Activated CD8-positive, alpha-beta T cell treated with anti-CD3 and anti-CD28 coated beads for 36 hours (primary cell): ENCODE results near the gene CLEC4M. TPM values are rescaled to one million over a fixed set of nuclear protein-coding genes. Genes with fewer than 3 reads are reported as not detected.

Experiments
- ATAC-seq: fragments of 200-7000 bp; cut with Tn5 transposase; one replicate; pipeline ENCODE4 v1.10.0; 2021; ENCODE audit warnings: mild to moderate bottlenecking, moderate library complexity
- CTCF ChIA-PET: fragments of 350-600 bp; sonication (Branson Sonifier 250); formaldehyde crosslinking; loops from one replicate; lab custom pipeline; 2021; ENCODE audit warnings: antibody characterized with exemption; lab: Charles Lee
- POLR2A ChIA-PET: fragments of 350-600 bp; sonication (Branson Sonifier 250); formaldehyde crosslinking; loops from one replicate; lab custom pipeline; 2021; ENCODE audit warnings: antibody characterized with exemption; lab: Charles Lee
- DNase-seq: peaks from one replicate; pipeline ENCODE4 v3.0.0-alpha.2; 2020
- H3K27ac Mint-ChIP-seq: one replicate; pipeline ENCODE4 v1.8.0; 2021; ENCODE audit warnings: mild to moderate bottlenecking, mixed read lengths
- H3K27me3 Mint-ChIP-seq: one replicate; pipeline ENCODE4 v1.8.0; 2021; ENCODE audit warnings: mixed read lengths
- H3K36me3 Mint-ChIP-seq: one replicate; pipeline ENCODE4 v1.8.0; 2021; ENCODE audit warnings: low read depth, mixed read lengths
- H3K4me1 Mint-ChIP-seq: one replicate; pipeline ENCODE4 v1.8.0; 2021; ENCODE audit warnings: low read depth, mixed read lengths
- H3K4me3 Mint-ChIP-seq: one replicate; pipeline ENCODE4 v1.8.0; 2021; ENCODE audit warnings: mild to moderate bottlenecking, moderate library complexity, mixed read lengths
- H3K9me3 Mint-ChIP-seq: one replicate; pipeline ENCODE4 v1.8.0; 2021; ENCODE audit warnings: mixed read lengths
- CTCF ChIP-seq: fragments of 200-600 bp; IDR thresholded peaks from one replicate; pipeline ENCODE4 v1.8.0; 2022; ENCODE audit warnings: antibody characterized with exemption, mild to moderate bottlenecking
- intact Hi-C: fragments of 100-400 bp; cut with micrococcal nuclease; formaldehyde crosslinking; loops from one replicate; pipeline ENCODE4 v1.10.0; 2022
- total RNA-seq, 2 experiments: library from RNA; stranded (reverse); gene quantifications; one replicate each; pipeline ENCODE4 v1.2.3, GENCODE V29; 2021

CLEC4M gene
- total RNA-seq, 2 experiments from 2014 or later, result not detected

- H3K36me3 Mint-ChIP-seq, result peaks cover 6% of the 10 kb centered on the region
- intact Hi-C loops, result loop anchor here (10.0 kb wide), 1 partner anchor 48 kb away; no protein-coding TSS in a partner anchor
- no peak within 1 kb of the TSS for H3K27ac Mint-ChIP-seq
- H3K4me3 Mint-ChIP-seq, result no peak within 1 kb of the TSS
- ChIA-PET POLR2A (interaction anchor here (0.6 to 0.9 kb wide), 3 partner anchors 8 to 34 kb away, joined by 3 to 4 read pairs (median 3); no protein-coding TSS in a partner anchor), CTCF (interaction anchor here (0.8 to 1.3 kb wide), 4 partner anchors 8 to 67 kb away, joined by 3 to 6 read pairs (median 3); partner anchors contain the start of gene TRAPPC5)
- H3K9me3 Mint-ChIP-seq, result peaks cover 15% of the 10 kb centered on the region
- TF ChIP-seq CTCF, result no peak
- peaks cover 20% of the 10 kb centered on the region for H3K27me3 Mint-ChIP-seq
- H3K4me1 Mint-ChIP-seq, result peaks cover 27% of the 10 kb centered on the region
- no peak for ATAC-seq
- no peak for DNase-seq
Measured at GRCh38 chr19:7746903-7747884, 15.8 kb upstream of the CLEC4M start, which contains the start of gene CD209. Gene CD209 (minus strand): TSS chr19:7747534. CDS start chr19:7747511, 23 bp downstream.

GRCh38 chr19:7748171-7748570 is 14.9 kb upstream of the CLEC4M start:
- POLR2A ChIA-PET, result interaction anchor here (0.6 to 0.9 kb wide), 3 partner anchors 9 to 33 kb away, joined by 3 to 4 read pairs (median 3); no protein-coding TSS in a partner anchor
- H3K4me1 Mint-ChIP-seq, result peaks cover 30% of the 10 kb centered on the region
- TF ChIP-seq CTCF, result no peak
- no peak overlapping the region for H3K4me3 Mint-ChIP-seq
- ATAC-seq (no peak), DNase-seq (no peak)
- H3K27ac Mint-ChIP-seq, result no peak overlapping the region
- CTCF ChIA-PET, result interaction anchor here (0.8 to 1.3 kb wide), 3 partner anchors 9 to 68 kb away, joined by 3 to 6 read pairs (median 3); partner anchors contain the start of gene TRAPPC5
- intact Hi-C loops, result loop anchor here (10.0 kb wide), 1 partner anchor 47 kb away; no protein-coding TSS in a partner anchor
- H3K27me3 Mint-ChIP-seq, result peaks cover 20% of the 10 kb centered on the region
- peaks cover 17% of the 10 kb centered on the region for H3K9me3 Mint-ChIP-seq
- peaks cover 8% of the 10 kb centered on the region for H3K36me3 Mint-ChIP-seq

DNA sequence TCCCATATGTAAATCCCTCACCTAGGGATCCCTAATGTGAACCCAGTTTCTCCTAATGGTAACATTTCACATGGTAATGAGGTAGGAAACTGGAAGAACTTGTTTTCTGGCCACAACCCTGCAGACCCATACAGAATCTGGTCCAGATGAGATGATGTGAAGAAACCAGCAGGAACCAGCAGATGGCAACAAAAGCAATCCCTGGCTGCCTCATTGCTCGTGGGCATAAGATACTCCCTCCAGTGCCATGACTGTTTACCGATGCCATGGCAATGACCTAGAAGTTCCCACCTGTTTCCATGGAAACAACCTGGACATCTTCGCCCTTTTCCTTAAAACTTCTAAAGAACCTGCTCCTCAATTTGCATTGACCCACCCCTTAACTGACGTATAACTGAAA is 14.3 kb upstream of the CLEC4M start:
- POLR2A ChIA-PET, result no interaction called here
- intact Hi-C loops, result loop anchor here (10.0 kb wide), 1 partner anchor 46 kb away; no protein-coding TSS in a partner anchor
- Mint-ChIP-seq H3K27ac (no peak overlapping the region), H3K4me3 (no peak overlapping the region), H3K9me3 (peaks cover 18% of the 10 kb centered on the region), H3K27me3 (peaks cover 20% of the 10 kb centered on the region), H3K4me1 (peaks cover 29% of the 10 kb centered on the region), H3K36me3 (peaks cover 8% of the 10 kb centered on the region)
- CTCF ChIA-PET, result interaction anchor here (1.6 kb wide), 1 partner anchor 51 kb away, joined by 5 read pairs; no protein-coding TSS in a partner anchor
- no peak for TF ChIP-seq CTCF
- DNase-seq (peak; percentile 33), ATAC-seq (no peak)

GRCh38 chr19:7751157-7751783 is 11.8 kb upstream of the CLEC4M start:
- intact Hi-C loops, result no loop called here
- Mint-ChIP-seq H3K4me3 (no peak overlapping the region), H3K36me3 (peaks cover 11% of the 10 kb centered on the region), H3K27me3 (peaks cover 10% of the 10 kb centered on the region), H3K4me1 (peaks cover 29% of the 10 kb centered on the region), H3K27ac (peak overlapping the region; percentile 84), H3K9me3 (peaks cover 41% of the 10 kb centered on the region)
- DNase-seq, result peak; percentile 77
- CTCF ChIA-PET, result interaction anchor here (0.6 to 1.7 kb wide), 6 partner anchors 12 to 563 kb away, joined by 3 to 6 read pairs (median 4); partner anchors contain the start of gene TRAPPC5
- POLR2A ChIA-PET, result interaction anchor here (0.6 to 1.0 kb wide), 2 partner anchors 9 to 18 kb away, joined by 3 to 4 read pairs; no protein-coding TSS in a partner anchor
- no peak for TF ChIP-seq CTCF
- peak; percentile 97 for ATAC-seq
